Lung (tissue), 12 donors: ENCODE measurements around the gene STX8. TPM values are rescaled to one million over a fixed set of nuclear protein-coding genes. Genes with fewer than 3 reads are reported as not detected.

Experiments
- ATAC-seq: fragments of 200-7000 bp; cut with Tn5 transposase; one replicate; pipeline ENCODE4 v1.9.1; 2020; ENCODE audit warnings: moderate number of reproducible peaks; ENCODE audit not compliant: insufficient read depth, low FRiP score
- DNase-seq, 3 donors: peaks; one replicate each; pipeline ENCODE4 v3.0.0-alpha.2; 2013 to 2017
- H3K27ac ChIP-seq, 2 donors: one replicate each; pipeline ENCODE4 v1.5.1; 2013; ENCODE audit warnings: mild to moderate bottlenecking in 2 of 2, moderate library complexity in 2 of 2, control low read depth in 1 of 2, inconsistent platforms in 1 of 2, low read depth in 1 of 2, low read length in 1 of 2
- H3K27me3 ChIP-seq, 3 donors: one replicate each; pipeline ENCODE4 v1.5.1; 2013; ENCODE audit warnings: low read length in 2 of 3; ENCODE audit not compliant: control insufficient read depth in 3 of 3, insufficient read depth in 3 of 3
- H3K36me3 ChIP-seq, 4 donors: one replicate each; pipeline ENCODE4 v1.5.1; 2013; ENCODE audit warnings: low read length in 4 of 4, mild to moderate bottlenecking in 1 of 4, moderate library complexity in 1 of 4; ENCODE audit not compliant: control insufficient read depth in 4 of 4, insufficient read depth in 4 of 4
- H3K4me1 ChIP-seq, 5 donors: one replicate each; pipeline ENCODE4 v1.5.1; 2013; ENCODE audit warnings: low read length in 5 of 5, mild to moderate bottlenecking in 2 of 5, moderate library complexity in 1 of 5; ENCODE audit not compliant: control insufficient read depth in 5 of 5, insufficient read depth in 5 of 5
- H3K4me3 ChIP-seq: one replicate; pipeline ENCODE4 v1.5.1; 2013; ENCODE audit warnings: mild to moderate bottlenecking, control low read depth, moderate library complexity
- H3K9ac ChIP-seq, 2 donors: one replicate each; pipeline ENCODE4 v1.5.1; 2013; ENCODE audit warnings: low read length in 2 of 2, control low read depth in 1 of 2; ENCODE audit not compliant: insufficient read depth in 1 of 2
- H3K9me3 ChIP-seq, 4 donors: one replicate each; pipeline ENCODE4 v1.5.1; 2013; ENCODE audit warnings: low read length in 3 of 4, mild to moderate bottlenecking in 1 of 4, moderate library complexity in 1 of 4; ENCODE audit not compliant: control insufficient read depth in 4 of 4, insufficient read depth in 3 of 4
- CTCF ChIP-seq: IDR thresholded peaks from 2 replicates; pipeline ENCODE4 v1.5.1; 2012; ENCODE audit warnings: mild to moderate bottlenecking; ENCODE audit errors: control extremely low read depth, extremely low read depth
- WGBS, 2 donors: extraction: QIAGEN DNeasy Blood & Tissue Kit; methylation state at CpG; one replicate each; pipeline ENCODE4 v1.1.7; 2013; 5-methylcytosine and 5-hydroxymethylcytosine counted together
- polyA plus RNA-seq, 2 donors: library from polyadenylated mRNA; stranded (reverse); fragments of 200-250 nt; gene quantifications; one replicate each; pipeline ENCODE4 v1.2.1, GENCODE V29; 2013
- total RNA-seq, 2 donors: library from RNA; depleted of rRNA in 1 of 2; stranded (reverse); fragments of >200 nt in 1 of 2; gene quantifications; one replicate each; pipeline ENCODE4 v1.2.1, GENCODE V29; 2014 to 2021
- donor health status: control.
- donor health status: control.
- donor health status: Bipolar disorder and iron deficiency.
- donor health status: healthy.
- donor health status: DM: yes; HTN: yes; CAD: no.

Gene STX8
- total and polyA plus RNA-seq, 4 donors, result 36.5 to 81.1 (median 63.2) TPM

GRCh38 chr17:9205520-9206409 lies 369.9 kb downstream of the STX8 start:
- Histone ChIP-seq H3K4me1 (peaks cover 0 to 11% (median 0%) of the 10 kb centered on the region in 5 donors), H3K27ac (no peak overlapping the region), H3K4me3 (no peak overlapping the region), H3K9ac (no peak overlapping the region), H3K9me3 (no peaks in the 10 kb centered on the region), H3K27me3 (peaks cover 0 to 11% (median 0%) of the 10 kb centered on the region in 3 donors), H3K36me3 (no peaks in the 10 kb centered on the region)
- ATAC-seq (no peak), DNase-seq (no peak)
- no peak for TF ChIP-seq CTCF
- WGBS, 2 donors, result 84 to 87% methylated on average over 14 of the region's 14 CpGs

DNA sequence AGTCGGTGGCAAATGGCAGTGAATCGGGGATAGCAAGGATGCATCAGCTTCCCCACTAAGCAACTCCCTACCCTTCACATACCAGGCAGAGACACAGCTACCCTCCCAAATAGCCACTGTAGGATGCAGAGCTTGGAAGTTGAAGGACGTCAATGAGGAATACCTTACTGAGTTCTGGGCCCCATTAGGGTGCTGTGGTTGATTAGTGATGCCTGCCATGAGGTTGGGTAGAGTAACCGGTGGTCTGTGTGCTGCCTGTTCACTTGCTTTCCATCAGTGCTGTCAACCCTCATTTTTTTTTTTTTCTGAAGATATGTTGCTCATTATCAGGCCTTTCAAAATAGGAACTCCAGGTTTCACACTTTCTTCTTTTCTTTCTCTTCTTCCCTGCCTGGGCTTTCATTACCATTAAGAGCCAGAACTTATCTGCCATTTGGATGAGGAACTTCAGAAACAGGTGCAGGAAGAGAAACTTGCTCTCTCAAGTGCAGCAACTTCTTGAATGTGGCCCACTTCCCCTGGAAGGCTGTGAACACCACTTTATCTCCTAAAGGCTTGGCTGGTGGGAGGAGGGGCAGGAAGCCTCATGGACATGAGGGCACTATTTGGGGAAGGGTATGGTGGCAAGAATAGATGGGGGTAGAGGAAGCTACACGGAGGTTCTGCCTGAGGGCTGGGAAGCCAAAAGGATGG lies 370.8 kb downstream of the STX8 start:
- Histone ChIP-seq H3K36me3 (no peaks in the 10 kb centered on the region), H3K9me3 (no peaks in the 10 kb centered on the region), H3K4me3 (no peak overlapping the region), H3K27me3 (peaks cover 0 to 11% (median 0%) of the 10 kb centered on the region in 3 donors), H3K9ac (no peak overlapping the region), H3K27ac (no peak overlapping the region), H3K4me1 (peaks cover 0 to 11% (median 0%) of the 10 kb centered on the region in 5 donors)
- WGBS, 2 donors, result 70 to 74% methylated on average over 5 of the region's 5 CpGs
- no peak for DNase-seq
- no peak for TF ChIP-seq CTCF
- no peak for ATAC-seq

- no peak overlapping the region for H3K4me3 ChIP-seq
- no peak overlapping the region for H3K27ac ChIP-seq
- WGBS, 2 donors, result 58 to 69% methylated on average over 3 of the region's 3 CpGs
These were observed 371.7 kb downstream of the STX8 start for GRCh38 chr17:9203771-9204425.

More at GRCh38 chr17:9203771-9204425, 371.7 kb downstream of the STX8 start:
- no peaks in the 10 kb centered on the region for H3K36me3 ChIP-seq
- H3K27me3 ChIP-seq, result peaks cover 0 to 11% (median 0%) of the 10 kb centered on the region in 3 donors
- peaks cover 0 to 11% (median 0%) of the 10 kb centered on the region in 5 donors for H3K4me1 ChIP-seq
- H3K9me3 ChIP-seq, result no peaks in the 10 kb centered on the region
- no peak for TF ChIP-seq CTCF
- ATAC-seq (no peak), DNase-seq (no peak)
- no peak overlapping the region for H3K9ac ChIP-seq
